HG03045 (cell line): ENCODE data around the gene TMC2.
"Not testable (repeated sequence)": the region's sequence is repeated elsewhere in the genome, so short reads cannot be mapped to it uniquely, and the experiment has no call there.

Experiments
- ATAC-seq: cut with Tn5 transposase; IDR thresholded peaks from one replicate; pipeline ENCODE4 v1.9.1; 2021; ENCODE audit warnings: mild to moderate bottlenecking, moderate library complexity; ENCODE audit not compliant: unreplicated experiment

TMC2 gene

GRCh38 chr20:2657241-2657640 is 120.9 kb downstream of the TMC2 start:
- ATAC-seq, result no peak

GRCh38 chr20:2657674-2658073 is 121.3 kb downstream of the TMC2 start:
- ATAC-seq, result no peak

GRCh38 chr20:2658414-2659354 is 122.3 kb downstream of the TMC2 start:
- no peak for ATAC-seq

- no peak for ATAC-seq
Measured at GRCh38 chr20:2659547-2659946, 123.2 kb downstream of the TMC2 start.

GRCh38 chr20:2663364-2663886 is 127.1 kb downstream of the TMC2 start:
- no peak for ATAC-seq

GRCh38 chr20:2663887-2664719 is 127.7 kb downstream of the TMC2 start, which contains the start of gene IDH3B:
Gene IDH3B (minus strand): TSS chr20:2664216. CDS start chr20:2664188, 28 bp downstream.
- ATAC-seq, result peak; percentile 86

- no peak for ATAC-seq
Measured at GRCh38 chr20:2671977-2672376, 135.6 kb downstream of the TMC2 start.

GRCh38 chr20:2672446-2672845 is 136.1 kb downstream of the TMC2 start:
- ATAC-seq, result no peak

- no peak for ATAC-seq
Measured at GRCh38 chr20:2673453-2673852, 137.1 kb downstream of the TMC2 start.

GRCh38 chr20:2680046-2680445 is 143.7 kb downstream of the TMC2 start:
- ATAC-seq, result no peak

GRCh38 chr20:2682040-2682439 is 145.7 kb downstream of the TMC2 start:
- not testable (repeated sequence) for ATAC-seq

GRCh38 chr20:2684817-2685216 is 148.4 kb downstream of the TMC2 start:
- not testable (repeated sequence) for ATAC-seq

- no peak for ATAC-seq
Measured at GRCh38 chr20:2687514-2687913, 151.1 kb downstream of the TMC2 start.

- no peak for ATAC-seq
Measured at GRCh38 chr20:2688041-2688591, 151.7 kb downstream of the TMC2 start.

GRCh38 chr20:2690213-2690612 is 153.8 kb downstream of the TMC2 start:
- ATAC-seq, result no peak

- ATAC-seq, result no peak
Measured at GRCh38 chr20:2690718-2691117, 154.3 kb downstream of the TMC2 start.

- no peak for ATAC-seq
Measured at GRCh38 chr20:2691127-2691526, 154.8 kb downstream of the TMC2 start.
